WTC11 (cell line): ENCODE data around the gene THSD4. TPM values are rescaled to one million over a fixed set of nuclear protein-coding genes. Genes with fewer than 3 reads are reported as not detected.

Experiments used
- ATAC-seq: fragments of 200-7000 bp; cut with Tn5 transposase; 2 replicates; pipeline ENCODE4 v1.10.0; 2021; ENCODE audit warnings: mild to moderate bottlenecking, moderate library complexity
- CTCF ChIA-PET: fragments of 300-600 bp; sonication (Branson Sonifier 250); formaldehyde crosslinking; loops from one replicate; lab custom pipeline; 2021; ENCODE audit warnings: antibody characterized with exemption; lab: Charles Lee
- POLR2A ChIA-PET: fragments of 350-600 bp; sonication (Branson Sonifier 250); formaldehyde crosslinking; loops from one replicate; lab custom pipeline; 2021; ENCODE audit warnings: antibody characterized with exemption; lab: Charles Lee
- DNase-seq: peaks from one replicate; pipeline ENCODE4 v3.0.0; 2021; ENCODE audit warnings: low spot score
- H3K27ac Mint-ChIP-seq: 2 replicates; pipeline ENCODE4 v1.8.0; 2021; ENCODE audit warnings: mixed read lengths
- H3K27me3 Mint-ChIP-seq: 2 replicates; pipeline ENCODE4 v1.8.0; 2021; ENCODE audit warnings: low read depth, mild to moderate bottlenecking, moderate library complexity, mixed read lengths
- H3K36me3 Mint-ChIP-seq: 2 replicates; pipeline ENCODE4 v1.8.0; 2021; ENCODE audit warnings: mixed read lengths
- H3K4me1 Mint-ChIP-seq: 2 replicates; pipeline ENCODE4 v1.8.0; 2022; ENCODE audit warnings: mixed read lengths
- H3K4me3 Mint-ChIP-seq: 2 replicates; pipeline ENCODE4 v1.8.0; 2021; ENCODE audit warnings: mild to moderate bottlenecking, moderate library complexity, mixed read lengths
- H3K9me3 Mint-ChIP-seq: 2 replicates; pipeline ENCODE4 v1.8.0; 2021; ENCODE audit warnings: mixed read lengths
- ATF3 ChIP-seq: sonication (generic); formaldehyde crosslinking; conservative IDR thresholded peaks from 2 replicates; pipeline ENCODE4 v1.8.1; 2022; ENCODE audit warnings: mild to moderate bottlenecking, missing genetic modification reagents
- ATF6 ChIP-seq: sonication (generic); formaldehyde crosslinking; IDR thresholded peaks from 2 replicates; pipeline ENCODE4 v1.8.1; 2023; ENCODE audit warnings: mild to moderate bottlenecking, missing genetic modification reagents
- CREB1 ChIP-seq: sonication (generic); formaldehyde crosslinking; IDR thresholded peaks from 2 replicates; pipeline ENCODE4 v1.8.0; 2023; ENCODE audit warnings: mild to moderate bottlenecking, missing genetic modification reagents
- ERG ChIP-seq: fragments of 250-450 bp; sonication (Bioruptor Pico); IDR thresholded peaks from 2 replicates; pipeline ENCODE4 v1.8.0; 2021; ENCODE audit warnings: mild to moderate bottlenecking
- GTF2I ChIP-seq: fragments of 250-450 bp; sonication (Bioruptor Pico); conservative IDR thresholded peaks from 2 replicates; pipeline ENCODE4 v1.4.0; 2021; ENCODE audit warnings: mild to moderate bottlenecking
- HMGXB4 ChIP-seq: sonication (generic); formaldehyde crosslinking; IDR thresholded peaks from 2 replicates; pipeline ENCODE4 v1.8.1; 2023; ENCODE audit warnings: mild to moderate bottlenecking, moderate library complexity, missing genetic modification reagents
- IRF1 ChIP-seq: sonication (generic); formaldehyde crosslinking; IDR thresholded peaks from 2 replicates; pipeline ENCODE4 v1.8.0; 2023; ENCODE audit warnings: missing genetic modification reagents
- IRF2 ChIP-seq: sonication (generic); formaldehyde crosslinking; IDR thresholded peaks from 2 replicates; pipeline ENCODE4 v1.8.0; 2022; ENCODE audit warnings: low read depth, missing genetic modification reagents, borderline replicate concordance
- JAZF1 ChIP-seq: fragments of 250-450 bp; sonication (Bioruptor Pico); IDR thresholded peaks from 2 replicates; pipeline ENCODE4 v1.9.0; 2021; ENCODE audit warnings: moderate library complexity, mild to moderate bottlenecking, inconsistent platforms
- PREB ChIP-seq: sonication (generic); formaldehyde crosslinking; IDR thresholded peaks from 2 replicates; pipeline ENCODE4 v1.8.1; 2022; ENCODE audit warnings: mild to moderate bottlenecking, missing genetic modification reagents, moderate library complexity, borderline replicate concordance
- SMAD4 ChIP-seq: sonication (generic); formaldehyde crosslinking; IDR thresholded peaks from 2 replicates; pipeline ENCODE4 v1.8.0; 2022; ENCODE audit warnings: mild to moderate bottlenecking, missing genetic modification reagents
- TEAD4 ChIP-seq: sonication (generic); formaldehyde crosslinking; IDR thresholded peaks from 2 replicates; pipeline ENCODE4 v1.8.0; 2022; ENCODE audit warnings: mild to moderate bottlenecking, missing genetic modification reagents
- total RNA-seq: library from RNA; stranded (reverse); gene quantifications from 3 replicates; pipeline ENCODE4 v1.2.3, GENCODE V29; 2021

THSD4 gene
- total RNA-seq, 1 experiment from 2014 or later = 7.8 TPM

- TF ChIP-seq TEAD4 (CRISPR knock-in tag) (no peak), HMGXB4 (CRISPR knock-in tag) (no peak), SMAD4 (CRISPR knock-in tag) (no peak), PREB (CRISPR knock-in tag) (no peak), JAZF1 (CRISPR knock-in tag) (no peak), CREB1 (no peak), ERG (CRISPR knock-in tag) (no peak), IRF2 (CRISPR knock-in tag) (no peak), ATF6 (no peak)
Observed at GRCh38 chr15:71679223-71679792, 564.0 kb downstream of the THSD4 start (continued).

GRCh38 chr15:71679793-71680353 lies 564.6 kb downstream of the THSD4 start:
- Mint-ChIP-seq H3K4me3 (no peak overlapping the region), H3K36me3 (no peaks in the 10 kb centered on the region), H3K27me3 (no peaks in the 10 kb centered on the region)
- no peak for TF ChIP-seq GTF2I
- TF ChIP-seq, all 79 proteins: peak for 0
- peak; percentile 71 for ATAC-seq
- Mint-ChIP-seq H3K27ac (peak overlapping the region; percentile 30), H3K4me1 (peaks cover 50% of the 10 kb centered on the region), H3K9me3 (no peaks in the 10 kb centered on the region)
- CTCF ChIA-PET = no interaction called here
- no peak for DNase-seq
- POLR2A ChIA-PET = no interaction called here

GRCh38 chr15:71682001-71682400 lies 566.7 kb downstream of the THSD4 start:
- H3K9me3 Mint-ChIP-seq = no peaks in the 10 kb centered on the region
- no peak for ATAC-seq
- H3K4me3 Mint-ChIP-seq = no peak overlapping the region
- DNase-seq = no peak
- H3K27ac Mint-ChIP-seq = no peak overlapping the region
- no peak for TF ChIP-seq ATF3
- TF ChIP-seq IRF1 (CRISPR knock-in tag) = no peak
- ChIA-PET POLR2A (no interaction called here), CTCF (interaction anchor here (1.1 kb wide), 1 partner anchor 296 kb away, joined by 3 read pairs; no protein-coding TSS in a partner anchor)
- H3K27me3 Mint-ChIP-seq = no peaks in the 10 kb centered on the region
- no peaks in the 10 kb centered on the region for H3K36me3 Mint-ChIP-seq
- peaks cover 39% of the 10 kb centered on the region for H3K4me1 Mint-ChIP-seq
